GM19025 (cell line): ENCODE results near the gene SCGB1A1.

Experiments
- ATAC-seq: cut with Tn5 transposase; IDR thresholded peaks from one replicate; pipeline ENCODE4 v1.9.1; 2021; ENCODE audit warnings: mild to moderate bottlenecking, low read depth, moderate library complexity; ENCODE audit not compliant: unreplicated experiment

Gene SCGB1A1

DNA sequence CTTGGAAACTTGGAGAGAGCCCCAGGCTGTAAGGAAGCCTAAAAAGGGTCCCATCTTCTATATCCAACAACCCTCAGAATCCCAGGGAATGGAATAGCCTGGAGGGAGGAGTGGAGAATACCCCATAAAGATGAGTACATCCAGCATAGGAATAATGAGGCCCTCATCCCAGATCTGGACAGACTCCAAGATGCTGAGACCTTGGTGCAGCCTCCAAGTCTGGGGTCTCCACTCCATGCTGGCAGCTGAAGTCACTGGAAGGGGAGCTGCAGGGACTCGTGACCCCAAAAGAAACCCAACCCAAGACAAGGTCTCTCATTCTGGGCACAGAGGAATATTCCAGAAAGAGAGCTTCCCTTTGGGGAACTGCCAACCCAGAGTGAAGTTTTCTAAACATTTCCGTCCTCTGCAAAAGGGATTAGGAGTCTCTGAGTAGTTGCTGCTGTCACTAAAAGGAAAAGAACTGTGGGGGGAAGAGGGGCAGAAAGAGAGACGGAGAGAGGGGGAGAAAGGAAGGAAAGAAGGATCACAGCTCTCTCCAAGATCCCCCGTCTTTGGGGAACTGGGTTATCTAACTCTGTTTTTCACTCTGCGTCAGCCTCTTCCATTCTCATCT, 589 bp downstream of the SCGB1A1 start:
- no peak for ATAC-seq

DNA sequence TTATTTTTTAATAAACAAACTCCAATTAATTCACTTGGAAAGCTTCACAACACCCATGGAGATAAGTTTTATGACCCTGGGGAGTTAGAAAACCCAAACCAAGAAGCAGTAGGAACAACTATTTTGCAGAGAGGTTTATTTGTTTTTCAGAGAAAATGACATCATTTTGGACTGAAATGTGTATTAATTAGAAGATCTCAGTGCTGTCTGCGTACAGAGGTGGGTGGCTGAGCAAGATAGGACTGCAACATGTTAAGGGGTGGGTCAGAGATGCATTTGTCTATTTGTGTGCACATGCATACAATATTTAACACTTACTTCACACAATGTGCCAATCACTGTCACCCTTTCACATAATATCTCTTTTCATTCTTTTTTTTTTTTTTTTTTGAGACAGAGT, 1.1 kb downstream of the SCGB1A1 start:
- no peak for ATAC-seq

DNA sequence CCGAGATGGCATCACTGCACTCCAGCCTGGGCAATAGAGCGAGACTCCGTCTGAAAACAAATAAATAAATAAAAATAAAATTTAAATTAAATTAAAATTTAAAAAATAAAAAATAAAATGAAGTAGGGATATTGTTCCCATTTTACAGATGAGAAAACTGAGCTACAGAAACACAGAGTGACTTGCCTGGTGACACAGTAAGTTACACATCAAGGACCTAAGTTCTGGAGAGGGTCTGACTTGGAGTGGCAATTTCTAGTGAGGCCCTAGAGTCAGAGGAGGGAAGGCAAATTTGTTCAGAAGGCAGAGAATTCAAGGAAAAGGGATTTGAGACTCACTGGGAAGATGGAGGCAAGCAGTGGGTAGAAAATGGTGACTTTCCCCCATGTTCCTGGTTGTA, 2.0 kb downstream of the SCGB1A1 start:
- no peak for ATAC-seq

DNA sequence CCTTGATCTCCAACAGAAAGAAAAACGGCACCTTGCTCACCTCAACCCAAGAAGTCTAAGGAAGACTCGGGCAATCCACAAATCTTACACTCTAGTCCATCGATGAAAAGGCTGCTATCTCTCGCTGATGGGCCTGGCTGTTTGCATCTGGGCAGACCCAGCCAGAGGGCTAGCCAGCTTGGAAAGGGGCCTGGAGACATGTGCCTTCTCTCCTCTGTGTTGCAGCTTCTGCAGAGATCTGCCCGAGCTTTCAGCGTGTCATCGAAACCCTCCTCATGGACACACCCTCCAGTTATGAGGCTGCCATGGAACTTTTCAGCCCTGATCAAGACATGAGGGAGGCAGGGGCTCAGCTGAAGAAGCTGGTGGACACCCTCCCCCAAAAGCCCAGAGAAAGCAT, 3.2 kb downstream of the SCGB1A1 start:
- no peak for ATAC-seq

DNA sequence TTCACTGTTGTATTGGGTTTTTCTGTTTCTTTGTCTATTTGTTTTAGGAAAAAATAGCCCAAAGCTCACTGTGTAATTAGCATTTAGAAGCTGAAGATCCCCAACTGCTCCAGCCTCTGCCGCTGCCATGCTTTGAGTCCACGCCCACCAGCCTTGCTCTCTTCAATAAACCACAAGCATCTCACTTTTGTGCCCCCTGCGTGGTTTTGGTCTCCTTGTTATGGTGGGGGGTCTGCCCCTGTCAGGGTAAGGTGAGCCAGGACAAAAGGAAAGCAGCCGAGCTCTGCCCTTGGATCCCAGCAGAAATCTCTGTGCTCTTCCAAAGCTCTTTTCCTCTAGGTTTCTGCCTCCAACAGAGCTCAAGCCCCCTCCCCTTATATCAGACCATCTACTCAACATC, 4.2 kb downstream of the SCGB1A1 start:
- no peak for ATAC-seq

DNA sequence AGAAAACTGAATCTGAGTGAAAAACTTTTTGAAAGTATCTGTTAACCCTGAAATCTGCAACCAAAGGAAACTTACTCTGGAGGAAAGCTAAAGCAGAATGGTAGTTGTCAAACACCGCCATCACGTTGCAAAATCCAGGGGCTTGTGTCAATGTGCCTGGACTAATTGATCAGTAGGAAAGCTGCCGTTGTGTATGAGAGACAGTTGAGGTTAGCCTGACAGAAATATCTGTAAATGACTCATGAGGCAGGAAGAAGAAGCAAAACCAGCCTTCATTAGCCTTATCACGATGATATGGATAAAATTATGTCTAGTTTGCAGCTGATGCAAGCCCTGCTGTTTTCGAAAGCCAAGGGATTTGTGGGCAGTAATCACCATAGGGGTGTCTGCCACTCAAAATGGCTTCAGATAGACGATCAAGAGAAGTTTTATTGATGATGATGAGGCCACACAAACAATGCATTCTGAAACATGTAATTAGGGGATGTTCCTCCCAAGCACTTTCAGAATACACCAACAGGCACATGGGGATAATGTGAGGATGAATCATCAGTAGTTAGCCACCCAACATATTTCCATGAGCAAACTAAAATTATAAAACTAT, 8.9 kb downstream of the SCGB1A1 start:
- no peak for ATAC-seq

DNA sequence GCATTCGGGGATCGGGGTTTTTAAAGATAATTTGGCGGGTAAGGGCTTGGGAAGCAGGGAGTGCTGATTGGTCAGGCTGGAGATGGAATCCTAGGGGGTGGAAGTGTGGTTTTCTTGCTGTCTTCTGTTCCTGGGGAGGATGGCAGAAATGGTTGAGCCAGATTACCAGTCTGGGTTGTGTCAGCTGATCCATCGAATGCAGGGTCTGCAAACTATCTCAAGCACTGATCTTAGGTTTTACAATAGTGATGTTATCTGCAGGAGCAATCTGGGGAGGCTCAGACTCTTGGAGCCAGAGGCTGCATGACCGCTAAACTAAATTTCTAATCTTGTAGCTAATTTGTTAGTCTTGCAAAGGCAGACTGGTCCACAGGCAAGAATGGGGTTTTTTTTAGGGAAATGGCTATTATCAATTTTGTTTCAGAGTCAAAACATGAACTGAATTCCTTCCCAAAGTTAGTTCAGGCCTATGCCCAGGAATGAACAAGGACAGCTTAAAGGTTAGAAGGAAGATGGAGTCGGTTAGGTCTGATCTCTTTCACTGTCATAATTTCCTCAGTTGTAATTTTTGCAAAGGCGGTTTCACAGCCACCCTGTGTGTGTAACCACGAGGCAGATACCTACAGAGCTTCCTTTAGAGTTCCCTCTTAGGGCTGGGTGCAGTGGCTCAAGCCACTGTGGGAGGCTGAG, 10.2 kb downstream of the SCGB1A1 start:
- no peak for ATAC-seq

DNA sequence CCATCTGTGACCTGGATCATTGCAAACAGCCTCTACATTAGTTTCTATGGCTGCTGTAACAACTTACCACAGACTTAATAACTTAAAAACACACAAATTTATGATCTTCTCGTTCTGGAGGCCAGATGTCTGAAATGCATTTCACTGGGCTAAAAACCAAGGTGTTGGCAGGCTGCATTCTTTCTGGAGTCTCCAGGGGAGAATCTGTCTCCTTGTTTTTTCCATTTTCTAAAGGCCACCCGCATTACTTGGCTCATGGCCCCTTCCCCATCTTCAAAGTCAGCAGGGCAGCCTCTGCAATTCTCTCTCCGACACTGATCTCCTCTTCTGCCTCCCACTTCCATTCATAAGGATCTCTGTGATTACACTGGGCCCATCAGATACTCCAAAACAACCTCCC, 11.6 kb downstream of the SCGB1A1 start:
- ATAC-seq: no peak

DNA sequence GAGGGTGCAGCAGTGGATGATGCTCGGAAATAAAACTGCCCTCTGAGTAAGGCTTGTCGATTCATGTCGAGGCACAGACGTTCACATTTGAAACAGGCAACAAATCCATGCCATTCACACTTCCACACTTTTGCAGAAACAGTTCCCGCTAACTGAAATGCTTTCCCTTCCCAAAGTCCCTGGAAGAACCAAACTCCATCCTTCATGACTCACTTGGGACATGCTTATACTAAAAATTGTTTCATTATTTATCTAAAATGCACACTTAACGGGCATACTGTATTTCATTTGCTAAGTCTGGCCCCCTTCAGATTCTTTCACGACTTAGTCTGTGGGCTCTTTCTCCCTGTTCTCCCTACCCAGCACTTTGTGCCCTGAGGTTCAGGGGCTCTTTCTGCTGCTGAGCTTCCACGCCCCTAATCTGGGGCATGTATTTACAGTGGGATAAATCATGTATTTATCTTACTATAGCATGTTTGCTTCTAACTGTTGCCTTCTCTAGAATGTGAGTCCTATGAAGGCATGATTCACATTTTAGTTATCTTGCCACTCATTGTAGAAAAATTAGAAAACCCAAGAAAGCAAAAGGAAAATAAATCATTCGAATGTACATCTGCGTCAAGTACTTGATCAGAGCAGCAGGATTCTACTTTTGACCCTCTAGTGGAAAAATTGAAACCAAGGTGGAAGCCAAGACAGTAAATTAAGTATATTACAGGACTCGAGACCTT, 12.5 kb downstream of the SCGB1A1 start:
- no peak for ATAC-seq

DNA sequence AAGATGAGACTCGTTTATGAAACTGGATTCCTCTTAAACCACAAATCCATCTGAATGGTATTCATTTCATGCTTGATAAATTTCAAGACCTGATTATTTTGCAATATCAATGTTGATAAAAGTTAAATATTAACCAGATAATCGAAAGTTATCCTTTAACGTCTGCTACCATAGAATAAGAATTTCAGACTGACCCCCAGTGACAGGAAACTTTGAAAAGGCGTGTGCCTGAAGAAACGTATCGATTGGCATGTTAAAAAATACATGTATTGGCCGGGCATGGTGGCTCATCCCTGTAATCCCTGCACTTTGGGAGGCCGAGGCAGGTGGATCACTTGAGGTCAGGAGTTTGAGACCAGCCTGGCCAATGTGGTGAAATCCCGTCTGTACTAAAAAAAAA, 13.9 kb downstream of the SCGB1A1 start:
- ATAC-seq: no peak

DNA sequence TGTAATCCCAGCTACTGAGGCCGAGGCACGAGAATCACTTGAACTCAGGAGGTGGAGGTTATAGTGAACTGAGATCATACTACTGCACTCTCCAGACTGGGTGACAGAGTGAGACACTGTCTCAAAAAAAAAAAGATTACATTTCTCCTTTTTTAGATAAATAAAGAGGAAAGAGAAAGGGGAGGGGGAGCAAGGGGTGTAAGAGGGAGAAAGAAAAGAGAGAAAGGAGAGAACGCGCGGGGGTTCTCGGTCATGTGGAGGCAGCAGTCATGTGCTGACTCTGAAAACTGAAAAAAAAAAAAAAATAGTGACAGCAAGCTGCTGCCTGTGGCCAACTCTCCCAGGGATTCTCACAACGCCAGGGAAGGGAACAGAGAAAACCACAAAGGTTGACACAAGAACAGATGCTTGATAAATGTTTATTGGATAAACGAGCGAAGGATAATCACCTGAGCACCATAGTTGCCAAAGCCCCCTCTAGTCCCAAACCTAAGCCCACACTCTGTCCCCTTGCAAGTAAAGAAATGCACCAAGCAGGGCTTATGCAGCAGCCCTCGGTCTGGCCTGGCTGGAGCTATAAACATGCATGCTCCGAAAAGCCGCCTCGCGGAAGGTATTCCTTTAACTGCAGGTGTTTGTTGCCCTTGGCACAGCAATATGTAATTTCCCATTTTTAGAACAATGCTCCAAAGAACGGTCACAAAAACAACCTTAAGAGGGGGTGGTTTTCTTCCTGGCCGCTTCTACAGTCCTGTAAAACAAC, 14.5 kb downstream of the SCGB1A1 start:
- ATAC-seq: no peak

DNA sequence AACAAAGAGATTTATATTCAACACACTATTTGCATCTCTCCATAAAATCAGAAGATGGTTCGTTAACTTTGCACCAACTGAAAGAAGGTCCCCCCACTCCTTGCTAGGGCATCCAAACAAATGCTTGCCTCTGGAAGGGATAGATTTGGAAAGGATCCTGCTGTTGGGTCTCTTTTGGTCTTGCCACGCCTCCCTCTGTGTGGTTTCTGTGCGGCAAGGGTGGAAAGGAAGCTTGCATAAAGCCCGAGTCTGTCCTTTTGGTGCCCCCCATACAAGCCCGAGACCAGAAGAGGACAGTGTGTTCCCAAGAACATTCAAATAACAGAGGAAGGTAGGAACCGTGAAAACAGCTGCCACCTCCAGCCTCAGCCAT, 15.1 kb downstream of the SCGB1A1 start:
- no peak for ATAC-seq

DNA sequence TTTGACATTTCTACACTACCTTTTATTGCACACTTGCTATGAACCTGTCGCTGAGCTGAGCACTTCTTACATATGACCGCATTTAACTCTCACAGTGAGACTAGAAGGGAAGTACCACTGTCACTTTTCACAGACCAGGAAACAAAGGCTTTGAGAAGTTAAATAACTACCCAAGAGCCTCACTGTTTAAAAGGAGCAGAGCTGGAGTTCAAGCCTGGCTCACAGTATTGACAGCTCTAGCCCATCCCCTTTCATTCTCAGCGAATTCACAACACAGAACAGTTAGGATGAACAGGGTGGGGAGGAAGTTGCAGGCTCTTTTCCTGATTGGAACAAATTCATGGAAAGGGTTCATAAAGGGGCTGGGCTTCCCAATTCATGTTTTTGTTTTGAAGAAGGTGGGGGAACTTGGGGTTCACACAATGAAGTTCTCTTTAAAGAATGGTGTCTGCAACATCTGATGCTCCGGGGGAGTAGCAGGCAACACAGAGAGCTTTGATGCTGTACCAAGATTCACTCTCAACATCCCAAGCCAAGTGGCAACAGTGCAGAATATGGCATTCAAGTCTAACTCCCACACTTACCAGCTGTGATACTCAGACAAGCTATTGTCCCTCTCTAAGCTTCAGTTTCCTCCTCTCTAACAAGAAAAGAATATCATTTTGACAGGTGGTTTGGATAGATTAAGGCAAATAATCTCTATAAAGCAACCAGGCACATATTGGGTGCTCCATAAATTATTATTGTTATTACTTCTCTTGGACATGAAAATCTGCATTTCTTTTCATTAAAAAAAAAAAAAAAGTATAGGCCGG, 17.2 kb downstream of the SCGB1A1 start:
- ATAC-seq: no peak

DNA sequence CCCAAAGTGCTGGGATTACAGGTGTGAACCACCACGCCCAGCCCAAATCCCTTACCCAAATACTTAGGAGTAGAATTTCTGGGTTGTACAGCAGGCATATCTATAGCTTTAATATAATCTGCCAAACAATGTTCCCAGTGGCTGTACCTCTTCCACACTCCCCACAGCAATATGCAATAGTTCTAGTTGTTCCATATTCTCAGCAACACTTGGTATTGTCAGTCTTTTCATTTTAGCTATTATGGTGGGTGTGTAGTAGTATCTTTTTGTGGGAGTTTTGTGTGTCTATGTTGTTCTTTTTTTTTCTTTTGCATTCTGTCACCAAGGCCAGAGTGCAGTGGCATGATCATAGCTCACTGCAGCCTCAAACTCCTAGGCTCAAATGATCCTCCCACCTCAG, 18.8 kb downstream of the SCGB1A1 start:
- ATAC-seq: no peak

DNA sequence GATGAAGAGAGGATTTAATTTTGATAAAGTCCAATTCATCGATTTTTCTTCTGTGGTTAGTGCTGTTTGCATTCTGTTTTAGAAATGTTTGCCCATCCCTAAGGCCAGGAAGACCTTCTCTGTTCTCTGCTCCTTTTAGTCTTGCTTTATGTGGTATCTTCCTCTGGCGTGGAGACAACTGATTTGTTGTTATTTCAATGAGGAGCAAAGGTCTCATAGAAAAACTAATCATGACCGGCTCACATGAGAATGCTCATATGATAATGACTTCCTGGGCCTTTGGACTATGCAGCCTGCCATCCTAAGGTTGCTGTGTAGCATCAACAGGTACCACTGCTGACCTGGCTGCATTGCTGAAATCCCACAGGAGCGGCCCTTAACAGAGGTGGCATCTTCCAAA, 19.8 kb downstream of the SCGB1A1 start:
- ATAC-seq: no peak

DNA sequence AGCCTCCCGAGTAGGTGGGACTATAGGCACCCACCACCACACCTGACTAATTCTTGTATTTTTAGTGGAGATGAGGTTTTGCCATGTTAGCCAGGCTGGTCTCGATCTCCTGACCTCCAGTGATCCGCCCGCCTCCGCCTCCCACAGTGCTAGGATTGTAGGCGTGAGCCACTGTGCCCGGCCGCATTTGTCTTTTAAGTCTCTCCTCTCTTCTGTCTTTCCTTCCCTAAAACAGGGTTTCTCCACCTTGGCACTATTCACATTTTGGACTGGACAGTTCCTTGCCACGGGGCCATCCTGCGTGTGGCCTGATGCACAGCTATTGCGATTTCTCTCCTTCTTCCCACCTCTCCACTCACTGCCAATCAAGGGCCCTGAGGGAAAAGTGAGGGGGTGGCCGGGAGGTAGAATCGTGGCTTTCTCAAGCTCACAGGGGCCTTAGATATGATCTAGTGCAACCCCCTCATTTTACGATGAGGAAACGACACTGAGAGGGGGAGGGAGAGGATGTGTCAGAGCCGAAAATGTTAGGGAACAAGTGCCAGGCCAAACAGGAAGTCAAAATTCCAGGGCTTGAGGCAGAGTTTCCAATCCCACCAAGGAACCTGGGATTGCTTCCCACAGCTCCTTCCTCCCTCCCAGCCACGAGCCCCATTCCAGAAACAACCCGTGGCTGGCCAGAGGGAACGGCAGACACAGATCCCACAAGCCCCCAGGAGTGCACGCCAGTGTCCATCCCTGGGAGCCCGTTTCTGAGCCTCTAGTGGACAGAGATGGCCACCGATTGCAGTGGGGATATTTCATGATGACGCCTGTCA, 21.2 kb downstream of the SCGB1A1 start:
- no peak for ATAC-seq

DNA sequence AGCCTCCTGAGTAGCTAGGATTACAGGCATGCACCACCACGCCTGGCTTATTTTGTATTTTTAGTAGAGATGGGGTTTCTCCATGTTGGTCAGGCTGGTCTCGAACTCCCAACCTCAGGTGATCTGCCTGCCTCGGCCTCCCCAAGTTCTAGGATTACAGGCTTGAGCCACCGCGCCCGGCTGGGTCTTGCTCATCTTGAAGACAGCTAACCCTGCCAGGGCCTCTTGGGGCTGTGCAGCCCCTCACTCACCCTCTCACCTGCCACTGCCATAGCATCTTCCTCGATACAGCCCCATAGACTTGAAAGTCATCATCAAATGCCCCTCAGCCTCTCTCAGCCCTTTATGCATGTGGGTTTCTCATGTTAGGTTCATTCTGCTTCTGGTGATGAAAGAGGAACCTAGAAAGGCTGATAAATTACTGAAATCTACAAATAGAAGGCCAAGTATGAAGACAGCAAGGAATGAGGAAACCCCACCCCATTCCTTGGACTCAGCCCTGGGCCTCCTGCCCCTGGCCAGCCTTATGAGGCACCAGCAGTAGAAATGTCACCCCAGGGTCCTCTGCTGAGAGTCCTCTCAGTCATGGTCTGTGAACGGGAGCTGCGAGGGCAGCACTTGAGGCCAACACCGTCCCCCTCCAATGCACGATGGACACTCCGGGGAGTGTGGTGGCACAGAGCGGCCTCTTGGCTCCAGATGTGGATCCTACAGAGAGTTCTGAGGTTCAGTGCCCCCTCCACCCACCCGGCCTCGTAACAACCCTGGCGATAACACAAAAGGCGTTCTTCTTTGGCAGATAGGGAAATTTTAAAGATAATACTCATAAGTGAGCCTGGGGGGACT, 24.8 kb downstream of the SCGB1A1 start:
- no peak for ATAC-seq

DNA sequence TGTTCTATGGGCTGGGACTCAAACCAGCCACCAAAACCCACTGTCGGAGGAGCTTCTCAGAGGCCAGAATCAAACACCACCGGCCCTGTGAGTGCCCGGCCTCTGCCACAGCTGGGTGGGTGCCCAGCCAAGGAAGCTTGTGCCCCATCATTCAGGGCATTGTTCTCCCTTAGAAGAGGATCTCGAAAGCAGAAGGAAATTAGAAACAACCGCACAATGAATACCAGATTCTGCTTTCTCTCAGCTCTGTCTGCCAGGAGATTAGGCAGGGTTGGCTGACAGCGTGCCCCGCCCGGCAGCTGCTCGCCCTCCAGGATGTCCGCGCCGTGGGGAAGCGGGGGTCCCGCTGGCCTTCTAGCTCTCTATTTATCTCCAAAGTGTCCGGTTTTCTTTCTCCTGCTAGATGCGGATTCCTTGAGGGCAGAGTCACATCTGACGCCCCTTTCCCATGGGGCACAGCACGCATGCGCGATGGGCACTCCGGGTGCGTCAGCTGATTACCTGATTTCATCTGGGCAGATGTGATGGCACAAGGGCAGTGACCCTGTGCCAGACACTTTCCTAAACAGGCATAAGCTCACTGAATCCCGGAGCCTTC, 25.5 kb downstream of the SCGB1A1 start:
- ATAC-seq: no peak
